Spleen (tissue), 7 donors: ENCODE measurements around the gene UCKL1.

Source experiments
- POLR2A ChIP-seq, 3 donors: fragments of 450-650 bp; IDR thresholded peaks; one replicate each; pipeline ENCODE4 v1.5.1; 2017; ENCODE audit warnings: antibody characterized with exemption in 3 of 3, mild to moderate bottlenecking in 1 of 3
- TF ChIP-seq, protein P1 (sequence below), 11 experiments: fragments of 200-600 bp in 7 of 11; fragments of 450-650 bp in 4 of 11; sonication (generic) in 4 of 11; IDR thresholded peaks in 8 of 11; conservative IDR thresholded peaks in 3 of 11; 1 replicate in 7 of 11; 2 replicates in 4 of 11; pipeline versions ENCODE4 v1.4.0 to v1.8.0; 2016 to 2021; ENCODE audit warnings: antibody characterized with exemption in 11 of 11, inconsistent platforms in 4 of 11, mild to moderate bottlenecking in 1 of 11
- donor health status: DM: no; HTN: no; CAD: no; lungs with moderate emphysema.
- donor health status: DM: no; HTN: no; CAD: no.
- donor health status: DM: no; HTN: no; CAD: no.

GRCh38 chr20:63903796-63904561, 52.2 kb downstream of the UCKL1 start:
- TF ChIP-seq, protein P1, sequence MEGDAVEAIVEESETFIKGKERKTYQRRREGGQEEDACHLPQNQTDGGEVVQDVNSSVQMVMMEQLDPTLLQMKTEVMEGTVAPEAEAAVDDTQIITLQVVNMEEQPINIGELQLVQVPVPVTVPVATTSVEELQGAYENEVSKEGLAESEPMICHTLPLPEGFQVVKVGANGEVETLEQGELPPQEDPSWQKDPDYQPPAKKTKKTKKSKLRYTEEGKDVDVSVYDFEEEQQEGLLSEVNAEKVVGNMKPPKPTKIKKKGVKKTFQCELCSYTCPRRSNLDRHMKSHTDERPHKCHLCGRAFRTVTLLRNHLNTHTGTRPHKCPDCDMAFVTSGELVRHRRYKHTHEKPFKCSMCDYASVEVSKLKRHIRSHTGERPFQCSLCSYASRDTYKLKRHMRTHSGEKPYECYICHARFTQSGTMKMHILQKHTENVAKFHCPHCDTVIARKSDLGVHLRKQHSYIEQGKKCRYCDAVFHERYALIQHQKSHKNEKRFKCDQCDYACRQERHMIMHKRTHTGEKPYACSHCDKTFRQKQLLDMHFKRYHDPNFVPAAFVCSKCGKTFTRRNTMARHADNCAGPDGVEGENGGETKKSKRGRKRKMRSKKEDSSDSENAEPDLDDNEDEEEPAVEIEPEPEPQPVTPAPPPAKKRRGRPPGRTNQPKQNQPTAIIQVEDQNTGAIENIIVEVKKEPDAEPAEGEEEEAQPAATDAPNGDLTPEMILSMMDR (IDR thresholded peaks at IDR 0.05 in 8 of 11, conservative IDR thresholded peaks at IDR 0.05 in 3 of 11): no peak
- TF ChIP-seq POLR2A (IDR thresholded peaks at IDR 0.05): no peak
